Psoas muscle (tissue), 8 donors: Measurements from ENCODE around the gene ANKFY1. TPM values are rescaled to one million over a fixed set of nuclear protein-coding genes. Genes with fewer than 3 reads are reported as not detected.

ENCODE experiments used
- ATAC-seq, 4 donors: fragments of 200-7000 bp; cut with Tn5 transposase; one replicate each; pipeline ENCODE4 v1.9.1; 2020; ENCODE audit warnings: moderate library complexity in 3 of 4, mild to moderate bottlenecking in 2 of 4
- DNase-seq, 2 donors: peaks; one replicate each; pipeline ENCODE4 v3.0.0-alpha.2; 2020
- H3K27ac ChIP-seq: fragments of 200-600 bp; one replicate; pipeline ENCODE4 v1.8.0; 2022
- H3K27me3 ChIP-seq, 3 donors: fragments of 200-600 bp in 1 of 3; one replicate each; pipeline versions ENCODE4 v1.6.1 to v1.8.0; 2013 to 2022; ENCODE audit warnings: low read length in 2 of 3, mild to moderate bottlenecking in 2 of 3, moderate library complexity in 1 of 3; ENCODE audit not compliant: insufficient read depth in 3 of 3
- H3K36me3 ChIP-seq, 2 donors: fragments of 200-600 bp in 1 of 2; one replicate each; pipeline versions ENCODE4 v1.6.1 to v1.8.0; 2013 to 2022; ENCODE audit warnings: low read depth in 1 of 2, mild to moderate bottlenecking in 1 of 2, moderate library complexity in 1 of 2; ENCODE audit not compliant: insufficient read depth in 1 of 2
- H3K4me1 ChIP-seq: fragments of 200-600 bp; one replicate; pipeline ENCODE4 v1.8.0; 2022
- H3K4me3 ChIP-seq: fragments of 200-600 bp; one replicate; pipeline ENCODE4 v1.8.0; 2022; ENCODE audit warnings: mild to moderate bottlenecking
- H3K9me3 ChIP-seq: fragments of 200-600 bp; one replicate; pipeline ENCODE4 v1.8.0; 2022
- WGBS, 3 donors: extraction: QIAGEN DNeasy Blood & Tissue Kit; methylation state at CpG; one replicate each; pipeline versions ENCODE4 v1.1.6 to v1.1.7; 2013; 5-methylcytosine and 5-hydroxymethylcytosine counted together
- intact Hi-C, 2 donors: fragments of 100-400 bp; cut with DNase I; formaldehyde crosslinking; loops; one replicate each; pipeline versions ENCODE4 v1.11.0 to v1.14.2; 2022
- polyA plus RNA-seq, 3 donors: library from polyadenylated mRNA; stranded (reverse); fragments of 200-250 nt; gene quantifications; one replicate each; pipeline ENCODE4 v1.2.3, GENCODE V29; 2013
- total RNA-seq, 4 donors: library from RNA; stranded (reverse); fragmentation: NEBNext Ultra II Directional in 2 of 4; extraction: Animal tissue kit (Norgen Biotek cat#: 25700) in 2 of 4; gene quantifications; one replicate each; pipeline versions ENCODE4 v1.2.1 to v1.2.4, GENCODE V29; 2021 to 2023
- TF ChIP-seq, protein P1 (sequence below): fragments of 200-600 bp; IDR thresholded peaks from one replicate; pipeline ENCODE4 v1.8.0; 2022; ENCODE audit warnings: antibody characterized with exemption
- donor health status: healthy with polysubstance abuse.
- donor health status: DM: no; HTN: no; CAD: no; lungs with moderate emphysema.
- donor health status: Bipolar disorder and iron deficiency.
- donor health status: healthy.
- donor health status: DM: yes; HTN: yes; CAD: no.
- donor health status: DM: no; HTN: no; CAD: no.
- donor health status: DM: no; HTN: no; CAD: no.
- donor health status: DM: yes; HTN: yes; CAD: no.

ANKFY1 gene
- total and polyA plus RNA-seq, 7 donors: 5.7 to 18.8 (median 12.8) TPM

DNA sequence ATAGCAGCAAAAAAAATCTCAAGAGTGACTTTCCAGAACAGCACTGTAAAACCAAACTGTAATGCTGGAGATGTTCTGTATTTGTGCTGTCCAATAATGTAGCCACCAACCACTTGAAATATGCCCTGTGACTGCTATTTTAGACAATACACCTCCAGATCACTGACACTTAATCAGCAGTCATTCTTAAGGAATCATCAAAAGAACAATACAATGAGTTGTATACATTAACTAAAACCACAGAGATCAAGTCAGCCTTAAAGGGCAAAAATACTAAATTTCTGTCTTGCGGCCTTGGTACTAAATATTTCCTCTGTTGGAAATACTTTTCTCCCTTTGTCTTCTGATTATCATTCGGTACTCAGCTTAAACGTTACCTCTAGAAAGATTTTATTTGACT lies 33.6 kb upstream of the ANKFY1 start:
- H3K4me1 ChIP-seq: peaks cover 54% of the 10 kb centered on the region
- H3K4me3 ChIP-seq: no peak overlapping the region
- intact Hi-C loops: no loop called here
- TF ChIP-seq, protein P1, sequence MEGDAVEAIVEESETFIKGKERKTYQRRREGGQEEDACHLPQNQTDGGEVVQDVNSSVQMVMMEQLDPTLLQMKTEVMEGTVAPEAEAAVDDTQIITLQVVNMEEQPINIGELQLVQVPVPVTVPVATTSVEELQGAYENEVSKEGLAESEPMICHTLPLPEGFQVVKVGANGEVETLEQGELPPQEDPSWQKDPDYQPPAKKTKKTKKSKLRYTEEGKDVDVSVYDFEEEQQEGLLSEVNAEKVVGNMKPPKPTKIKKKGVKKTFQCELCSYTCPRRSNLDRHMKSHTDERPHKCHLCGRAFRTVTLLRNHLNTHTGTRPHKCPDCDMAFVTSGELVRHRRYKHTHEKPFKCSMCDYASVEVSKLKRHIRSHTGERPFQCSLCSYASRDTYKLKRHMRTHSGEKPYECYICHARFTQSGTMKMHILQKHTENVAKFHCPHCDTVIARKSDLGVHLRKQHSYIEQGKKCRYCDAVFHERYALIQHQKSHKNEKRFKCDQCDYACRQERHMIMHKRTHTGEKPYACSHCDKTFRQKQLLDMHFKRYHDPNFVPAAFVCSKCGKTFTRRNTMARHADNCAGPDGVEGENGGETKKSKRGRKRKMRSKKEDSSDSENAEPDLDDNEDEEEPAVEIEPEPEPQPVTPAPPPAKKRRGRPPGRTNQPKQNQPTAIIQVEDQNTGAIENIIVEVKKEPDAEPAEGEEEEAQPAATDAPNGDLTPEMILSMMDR: no peak
- no peaks in the 10 kb centered on the region for H3K9me3 ChIP-seq
- WGBS, 3 donors: 73 to 86% (median 79%) methylated on average over 3 of the region's 3 CpGs
- no peak for ATAC-seq
- peaks cover 0 to 48% of the 10 kb centered on the region in 2 donors for H3K36me3 ChIP-seq
- H3K27ac ChIP-seq: peak overlapping the region; percentile 48
- DNase-seq: no peak
- H3K27me3 ChIP-seq: no peaks in the 10 kb centered on the region

DNA sequence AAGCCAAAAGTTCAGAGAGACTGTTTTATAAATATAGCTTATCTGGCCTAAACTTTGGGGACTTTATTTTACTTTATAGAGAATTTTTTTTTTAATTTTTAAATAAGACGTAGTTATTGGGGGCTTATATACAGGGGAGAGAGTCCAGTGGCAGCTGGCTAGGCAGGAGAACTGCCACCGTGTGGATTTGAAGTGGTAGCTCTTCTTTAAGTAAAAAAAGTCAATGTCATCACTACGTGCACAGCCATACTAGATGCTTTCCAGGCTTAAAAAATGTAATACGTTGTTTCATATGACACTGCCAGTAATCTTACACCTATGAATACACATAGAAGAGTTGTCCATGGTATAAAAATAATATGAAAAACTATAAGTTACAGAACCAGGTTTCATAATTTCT lies 31.9 kb upstream of the ANKFY1 start:
- TF ChIP-seq, protein P1: peak; percentile 10
- H3K27me3 ChIP-seq: no peaks in the 10 kb centered on the region
- intact Hi-C loops: no loop called here
- H3K27ac ChIP-seq: peak overlapping the region; percentile 66
- ATAC-seq: peak in 3 of 4 donors; percentile 25 to 65 (median 63)
- no peak for DNase-seq
- no peaks in the 10 kb centered on the region for H3K9me3 ChIP-seq
- WGBS, 3 donors: 34 to 57% (median 39%) methylated on average over 4 of the region's 4 CpGs
- H3K36me3 ChIP-seq: peaks cover 0 to 58% of the 10 kb centered on the region in 2 donors
- H3K4me3 ChIP-seq: no peak overlapping the region
- H3K4me1 ChIP-seq: peaks cover 46% of the 10 kb centered on the region

DNA sequence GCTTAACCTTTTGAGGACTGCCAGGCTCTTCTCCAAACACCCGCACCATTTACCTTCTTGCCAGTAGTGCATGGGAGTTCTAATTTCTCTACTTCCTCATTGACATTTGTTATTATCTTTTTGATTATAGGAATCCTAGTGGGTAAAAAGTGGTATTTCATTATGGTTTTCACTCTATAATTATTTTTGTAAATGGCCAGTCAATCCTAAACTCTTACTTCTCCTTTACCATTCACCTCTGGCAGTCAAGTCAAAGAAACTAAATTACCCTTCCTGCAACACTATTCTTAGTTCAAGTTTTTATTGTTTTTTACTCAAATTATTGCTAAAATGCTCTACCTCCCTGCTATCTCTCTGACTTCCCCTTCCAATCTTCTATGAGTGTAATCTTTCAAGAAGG lies 29.8 kb upstream of the ANKFY1 start:
- no peak for ATAC-seq
- intact Hi-C loops: no loop called here
- WGBS, 3 donors: 76 to 97% (median 90%) methylated on average over 1 of the region's 1 CpG

DNA sequence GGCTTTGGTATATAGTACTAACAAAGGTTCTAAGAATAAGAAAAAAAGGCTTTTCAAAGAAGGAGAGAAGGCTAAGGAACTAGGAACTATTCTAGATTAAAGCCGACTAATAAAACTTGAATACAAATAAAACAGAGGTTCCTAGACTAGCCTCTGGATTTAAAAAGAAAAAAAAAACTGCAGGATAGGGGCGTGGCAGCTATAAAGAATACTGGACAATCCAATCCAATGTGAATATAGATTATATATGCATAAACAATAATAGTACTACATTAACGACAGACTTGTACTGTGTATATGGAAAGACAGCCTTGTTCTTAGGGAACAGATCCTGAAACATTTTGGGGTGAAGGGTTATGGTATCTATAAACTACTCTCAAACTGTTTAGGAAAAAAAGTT lies 23.9 kb upstream of the ANKFY1 start:
- H3K9me3 ChIP-seq: no peaks in the 10 kb centered on the region
- intact Hi-C loops: no loop called here
- TF ChIP-seq, protein P1: no peak
- peaks cover 4 to 80% of the 10 kb centered on the region in 2 donors for H3K36me3 ChIP-seq
- DNase-seq (no peak), ATAC-seq (no peak)
- 94 to 96% (median 96%) methylated on average over 3 of the region's 3 CpGs for WGBS, 3 donors
- H3K4me1 ChIP-seq: no peaks in the 10 kb centered on the region
- H3K27me3 ChIP-seq: no peaks in the 10 kb centered on the region
- H3K27ac ChIP-seq: no peak overlapping the region
- H3K4me3 ChIP-seq: no peak overlapping the region

More for the DNA sequence above, 29.8 kb upstream of the ANKFY1 start:
- Histone ChIP-seq H3K4me3 (no peak overlapping the region), H3K9me3 (no peaks in the 10 kb centered on the region), H3K27ac (peak overlapping the region; percentile 14), H3K36me3 (peaks cover 0 to 74% of the 10 kb centered on the region in 2 donors), H3K4me1 (peaks cover 37% of the 10 kb centered on the region), H3K27me3 (no peaks in the 10 kb centered on the region)
- TF ChIP-seq, protein P1: no peak
- DNase-seq: no peak

DNA sequence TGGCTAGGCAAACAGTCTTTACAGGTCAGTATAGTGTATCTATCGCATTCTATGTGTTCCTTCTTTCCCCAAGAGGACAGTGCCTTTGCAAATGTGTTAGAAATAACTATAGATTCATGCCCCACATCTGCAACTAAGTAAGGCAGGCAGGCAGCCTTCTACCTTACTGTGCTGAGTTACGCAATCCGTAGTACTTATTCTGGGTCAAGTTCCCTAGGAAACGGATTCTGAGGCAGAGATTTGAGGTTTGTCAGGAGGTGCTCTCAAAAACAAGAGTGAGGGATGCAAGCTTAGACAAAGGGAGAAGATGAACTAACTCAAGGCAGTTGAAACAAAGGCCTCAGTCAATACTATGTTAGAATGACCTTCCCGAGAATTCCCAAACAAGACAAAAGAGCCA lies 12.7 kb upstream of the ANKFY1 start:
- intact Hi-C loops: no loop called here
- Histone ChIP-seq H3K27ac (peak overlapping the region; percentile 56), H3K9me3 (no peaks in the 10 kb centered on the region), H3K27me3 (no peaks in the 10 kb centered on the region), H3K4me3 (no peak overlapping the region), H3K36me3 (peaks cover 3 to 64% of the 10 kb centered on the region in 2 donors), H3K4me1 (peaks cover 24% of the 10 kb centered on the region)
- TF ChIP-seq, protein P1: no peak
- DNase-seq (no peak), ATAC-seq (peak in 1 of 4 donors; percentile 34)
- 81 to 91% (median 87%) methylated on average over 5 of the region's 5 CpGs for WGBS, 3 donors
